ENCODE results near the gene TLE5.

Gene TLE5

GRCh38 chr19:3045885-3046697 is 16.2 kb downstream of the TLE5 start:
- TF ChIP-seq CTCF (IDR thresholded peaks at IDR 0.05): no peak
- Histone ChIP-seq H3K27me3 (peaks cover 95% of the 10 kb centered on the region), H3K36me3 (no peaks in the 10 kb centered on the region), H3K27ac (no peak overlapping the region), H3K4me1 (ENCODE audit: control insufficient read depth in 1 of 2, insufficient read depth in 1 of 2, low read depth in 1 of 2, low read length in 1 of 2) (peaks cover 0 to 4% of the 10 kb centered on the region in 2 experiments), H3K4me3 (ENCODE audit: low read depth in 1 of 2, low read length in 1 of 2) (no peak overlapping the region), H3K9me3 (no peaks in the 10 kb centered on the region)

GRCh38 chr19:3045191-3045590 is 17.1 kb downstream of the TLE5 start:
- H3K36me3 ChIP-seq: no peaks in the 10 kb centered on the region
- peaks cover 0 to 4% of the 10 kb centered on the region in 2 experiments for H3K4me1 ChIP-seq (ENCODE audit: control insufficient read depth in 1 of 2, insufficient read depth in 1 of 2, low read depth in 1 of 2, low read length in 1 of 2)
- no peak for TF ChIP-seq CTCF (IDR thresholded peaks at IDR 0.05)
- peaks cover 95% of the 10 kb centered on the region for H3K27me3 ChIP-seq
- no peak overlapping the region for H3K4me3 ChIP-seq (ENCODE audit: low read depth in 1 of 2, low read length in 1 of 2)
- H3K27ac ChIP-seq: no peak overlapping the region
- no peaks in the 10 kb centered on the region for H3K9me3 ChIP-seq

- Histone ChIP-seq H3K9me3 (no peaks in the 10 kb centered on the region), H3K27ac (no peak overlapping the region)
- no peak for TF ChIP-seq CTCF (IDR thresholded peaks at IDR 0.05)
These were observed 19.6 kb downstream of the TLE5 start for GRCh38 chr19:3042621-3043267.

GRCh38 chr19:3041761-3042620 is 20.3 kb downstream of the TLE5 start:
- Histone ChIP-seq H3K9me3 (no peaks in the 10 kb centered on the region), H3K27ac (no peak overlapping the region)
- TF ChIP-seq CTCF (IDR thresholded peaks at IDR 0.05): no peak

More at GRCh38 chr19:3042621-3043267, 19.6 kb downstream of the TLE5 start:
- Histone ChIP-seq H3K4me3 (ENCODE audit: low read depth in 1 of 2, low read length in 1 of 2) (no peak overlapping the region), H3K27me3 (peaks cover 95% of the 10 kb centered on the region), H3K4me1 (ENCODE audit: control insufficient read depth in 1 of 2, insufficient read depth in 1 of 2, low read depth in 1 of 2, low read length in 1 of 2) (peaks cover 0 to 4% of the 10 kb centered on the region in 2 experiments), H3K36me3 (no peaks in the 10 kb centered on the region)

GRCh38 chr19:3041327-3041726 is 21.0 kb downstream of the TLE5 start:
- H3K4me3 ChIP-seq (ENCODE audit: low read depth in 1 of 2, low read length in 1 of 2): no peak overlapping the region
- no peaks in the 10 kb centered on the region for H3K9me3 ChIP-seq
- no peaks in the 10 kb centered on the region for H3K36me3 ChIP-seq
- peaks cover 3 to 4% of the 10 kb centered on the region in 2 experiments for H3K4me1 ChIP-seq (ENCODE audit: control insufficient read depth in 1 of 2, insufficient read depth in 1 of 2, low read depth in 1 of 2, low read length in 1 of 2)
- no peak for TF ChIP-seq CTCF (IDR thresholded peaks at IDR 0.05)
- H3K27me3 ChIP-seq: peaks cover 93% of the 10 kb centered on the region
- no peak overlapping the region for H3K27ac ChIP-seq

More at GRCh38 chr19:3041761-3042620, 20.3 kb downstream of the TLE5 start:
- H3K27me3 ChIP-seq: peaks cover 93% of the 10 kb centered on the region
- H3K4me1 ChIP-seq (ENCODE audit: control insufficient read depth in 1 of 2, insufficient read depth in 1 of 2, low read depth in 1 of 2, low read length in 1 of 2): no peaks in the 10 kb centered on the region
- H3K36me3 ChIP-seq: no peaks in the 10 kb centered on the region
- no peak overlapping the region for H3K4me3 ChIP-seq (ENCODE audit: low read depth in 1 of 2, low read length in 1 of 2)
